Embryonic facial prominence (tissue), 1 donor: ENCODE results near the gene SMIM20.

Experiments
- DNase-seq: peaks from one replicate; pipeline ENCODE4 v3.0.0-alpha.2; 2016; ENCODE audit errors: extremely low spot score

Gene SMIM20

DNA sequence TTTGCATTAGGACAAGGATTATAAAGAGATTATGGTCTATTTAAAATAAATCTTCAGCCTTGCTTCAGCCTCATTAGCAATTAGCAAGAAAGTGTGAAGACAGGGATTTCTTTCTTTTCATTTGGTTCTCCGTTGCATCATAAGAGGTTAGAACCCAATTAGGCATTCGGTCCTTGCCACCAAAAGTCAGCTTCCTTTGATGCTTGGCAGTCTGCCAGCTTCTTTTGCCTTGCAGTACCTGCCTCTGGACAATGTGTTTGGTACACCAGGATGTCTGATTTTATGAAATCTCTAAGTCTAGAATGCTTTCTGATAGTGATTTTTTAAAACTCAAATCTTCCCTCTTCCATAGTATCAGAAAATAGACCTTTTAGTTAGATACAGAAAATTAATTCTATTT is 12.4 kb downstream of the SMIM20 start:
- DNase-seq, result no peak

DNA sequence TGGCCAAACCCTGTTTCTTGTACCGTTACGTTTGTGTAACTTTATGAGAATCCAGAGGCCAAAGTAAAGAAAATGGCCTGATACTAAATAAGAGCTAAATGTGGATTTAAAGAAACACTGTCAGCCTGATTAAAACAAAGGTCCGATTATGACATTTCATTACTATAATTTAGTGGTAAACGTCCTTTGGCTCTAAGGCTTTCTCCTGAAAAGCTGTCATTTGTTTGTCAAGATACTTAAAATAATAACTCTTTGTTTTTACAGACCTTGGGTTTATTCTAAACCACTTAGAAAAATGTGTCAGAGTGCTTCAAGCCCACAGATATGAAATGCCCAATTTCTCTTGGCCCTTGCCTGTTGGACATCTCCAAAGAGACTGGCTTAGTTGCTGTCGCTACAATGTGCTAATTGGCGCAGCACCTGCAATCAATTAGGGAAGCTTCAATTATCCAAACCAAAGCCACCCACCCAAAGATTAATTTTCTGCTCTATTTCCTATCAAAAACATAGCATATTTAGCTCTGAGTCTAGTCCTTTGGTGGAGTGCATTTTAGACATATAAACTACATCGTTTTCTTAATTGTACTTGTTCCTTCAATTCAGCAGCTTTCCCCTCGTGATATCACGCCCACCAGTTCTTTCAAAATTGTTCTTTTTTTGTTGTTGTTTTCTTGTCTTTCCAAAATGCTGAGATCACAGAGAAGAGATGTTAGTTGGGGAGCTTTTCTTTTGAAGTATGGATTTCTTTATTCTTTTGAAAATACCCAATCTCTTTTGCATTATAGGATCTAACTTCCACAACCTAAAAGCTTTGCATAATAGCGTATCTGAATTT is 13.6 kb downstream of the SMIM20 start:
- DNase-seq, result no peak

DNA sequence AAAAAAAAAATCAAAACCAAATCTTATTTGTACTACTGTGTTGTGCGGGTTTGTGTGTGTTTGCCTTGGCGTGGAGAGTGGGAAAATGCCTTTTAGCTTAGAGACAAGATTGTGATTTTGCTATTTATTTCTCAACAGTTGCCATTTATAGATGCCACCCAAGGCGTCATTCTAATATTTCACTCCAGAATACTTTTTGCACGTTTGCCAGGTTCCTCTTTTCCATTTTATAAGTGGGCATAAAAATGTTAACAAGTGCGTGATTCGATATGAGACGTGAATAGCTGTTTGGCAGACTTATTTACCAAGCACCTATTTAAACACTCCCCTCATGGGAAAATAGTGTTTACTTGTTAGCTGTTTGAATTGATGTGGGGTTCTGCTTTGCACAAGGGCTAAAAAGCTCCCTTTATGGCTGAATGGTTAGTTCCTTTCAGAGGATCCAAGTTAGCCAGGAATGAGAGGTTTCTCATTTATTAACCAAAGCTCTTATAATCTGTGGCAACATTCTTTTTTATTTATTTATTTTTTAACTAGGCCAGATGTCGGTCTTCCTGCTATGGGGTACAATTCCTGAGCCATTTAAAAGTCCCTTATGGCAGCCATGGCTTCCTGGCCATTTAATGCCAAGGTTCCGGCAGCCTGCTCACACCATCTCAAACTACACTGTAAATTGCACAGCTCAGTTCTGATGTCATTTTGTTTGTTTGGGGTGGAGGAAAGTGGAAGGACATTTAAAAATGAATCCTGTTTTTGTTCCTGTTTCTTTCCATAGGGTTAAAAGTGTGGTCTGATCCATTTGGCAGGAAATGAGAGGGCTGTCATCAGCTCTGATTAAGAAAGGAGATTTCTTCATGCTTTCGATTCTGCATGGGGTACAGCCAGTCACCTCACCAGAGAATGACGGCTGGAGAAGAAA is 14.6 kb downstream of the SMIM20 start:
- DNase-seq, result no peak

DNA sequence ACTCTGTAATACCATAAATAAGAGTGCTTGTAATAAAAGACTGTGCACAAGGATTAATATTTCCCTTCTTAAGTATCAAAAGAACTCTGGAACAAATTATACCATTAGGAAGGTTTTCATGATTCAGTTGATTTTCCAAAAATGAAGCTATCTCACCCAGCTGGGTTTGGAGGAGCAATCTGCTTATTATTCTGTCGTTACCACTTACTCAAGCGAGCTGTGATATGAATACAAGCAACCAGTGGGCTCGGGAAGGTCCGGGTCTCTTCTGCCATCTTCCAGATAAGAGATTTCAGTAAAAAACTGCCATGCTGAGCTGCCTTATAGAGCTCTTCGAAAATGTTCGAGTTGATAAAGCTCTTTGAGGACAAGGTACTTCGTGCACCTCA is 15.3 kb downstream of the SMIM20 start:
- DNase-seq, result no peak

DNA sequence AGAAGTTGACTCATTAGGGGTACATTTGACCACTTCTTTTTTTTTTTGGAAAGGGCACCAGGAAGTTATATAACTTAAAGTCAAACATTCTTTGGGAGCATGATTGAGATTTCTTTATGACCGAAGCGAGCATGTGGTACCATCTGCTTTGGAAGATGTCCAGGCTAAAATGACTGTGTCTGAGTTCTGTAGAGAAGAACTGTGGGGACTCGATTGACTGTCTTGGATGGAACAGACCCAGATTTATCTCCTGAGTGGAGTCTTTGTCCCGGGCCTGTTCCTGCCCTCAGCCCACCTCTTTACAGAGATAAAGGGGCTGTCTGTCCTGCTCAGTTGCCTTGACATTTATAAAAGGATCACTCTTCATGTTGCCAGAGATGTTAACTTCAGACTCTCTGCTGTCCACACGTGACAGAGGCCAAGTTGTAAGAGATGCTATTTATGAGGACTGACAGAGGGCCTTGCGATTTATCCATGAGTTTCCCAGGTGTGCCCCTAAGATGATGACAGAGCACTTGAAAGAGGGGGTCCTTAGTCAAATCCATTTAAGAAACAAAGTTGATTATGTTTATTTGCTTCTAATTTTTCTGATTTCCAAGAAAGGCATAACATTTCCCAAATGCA is 16.8 kb downstream of the SMIM20 start:
- no peak for DNase-seq

DNA sequence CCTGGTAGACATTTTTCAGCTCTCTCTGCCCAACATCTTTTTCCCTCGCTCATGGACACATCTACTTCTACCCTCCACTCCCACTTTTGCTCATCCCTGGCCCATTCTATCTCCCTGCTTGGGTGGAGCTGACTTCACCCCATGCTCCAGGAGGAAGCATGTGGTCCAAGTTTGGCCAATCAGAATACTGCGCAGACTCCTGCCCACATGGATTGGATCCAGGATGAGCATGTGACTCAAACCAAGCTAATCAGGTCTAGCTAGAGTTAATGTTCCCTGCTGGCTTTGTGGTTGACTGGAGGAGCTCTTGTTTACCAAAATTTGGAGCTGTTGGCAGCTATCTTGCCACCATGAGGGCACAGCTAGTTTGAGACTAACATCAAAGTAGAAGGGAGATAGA is 22.7 kb downstream of the SMIM20 start:
- DNase-seq, result no peak

DNA sequence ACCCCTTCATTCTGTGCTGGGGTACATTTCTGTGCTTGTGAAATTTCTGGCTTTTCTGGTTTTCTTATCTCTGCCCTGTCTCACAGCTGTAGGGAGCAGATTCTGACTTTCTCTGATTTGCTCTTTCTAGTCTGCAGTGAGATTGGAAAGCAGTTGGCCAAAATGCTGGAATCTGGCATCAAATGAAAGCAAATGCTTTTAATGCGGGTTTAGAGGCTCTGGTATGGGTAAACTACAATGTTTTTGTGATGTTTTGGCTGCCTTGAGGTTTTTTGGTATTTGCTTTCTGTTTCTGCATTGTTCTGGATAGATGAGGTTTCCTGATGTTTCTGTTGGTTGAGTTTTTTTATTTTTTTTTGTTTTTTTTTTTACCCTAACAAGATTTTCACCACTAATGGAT is 23.8 kb downstream of the SMIM20 start:
- DNase-seq, result no peak

DNA sequence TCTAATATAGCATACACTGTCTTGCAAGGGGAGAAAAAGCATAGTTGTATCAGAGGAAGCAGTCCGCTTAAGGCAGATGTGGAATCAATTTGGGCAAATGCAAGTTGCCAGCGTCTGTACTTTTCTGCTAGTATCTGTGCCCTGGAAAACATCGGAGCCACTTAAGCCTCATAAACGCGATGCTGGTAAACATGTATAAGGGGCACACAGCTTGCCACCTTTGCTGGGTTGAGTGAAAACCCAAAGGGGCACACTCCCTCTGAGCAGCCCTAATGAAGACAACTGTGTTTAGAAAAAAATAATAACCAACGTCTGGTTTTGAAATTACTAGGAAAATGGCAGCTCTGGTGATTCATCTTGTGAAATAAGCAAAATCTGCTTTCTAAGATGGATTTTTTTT is 24.3 kb downstream of the SMIM20 start:
- no peak for DNase-seq

DNA sequence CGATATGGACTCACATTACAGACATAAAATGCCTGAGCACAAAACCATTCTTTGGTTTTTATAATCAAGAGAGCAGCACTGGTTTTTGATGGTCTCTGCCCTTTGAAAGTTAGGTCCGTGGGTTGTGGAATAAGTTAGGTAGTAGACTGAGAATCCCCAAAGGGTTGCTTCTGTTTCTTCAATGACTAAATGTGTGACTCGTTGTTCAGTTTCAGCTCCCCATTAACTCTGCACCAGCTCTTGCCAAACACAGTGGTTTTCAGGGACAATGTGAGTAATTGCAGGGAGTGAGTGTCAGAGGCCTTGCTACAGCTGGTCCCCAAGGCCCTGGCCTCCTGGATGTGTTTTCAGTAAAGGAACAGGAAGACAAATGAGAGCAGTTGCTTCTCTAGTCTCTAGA is 24.8 kb downstream of the SMIM20 start:
- no peak for DNase-seq

DNA sequence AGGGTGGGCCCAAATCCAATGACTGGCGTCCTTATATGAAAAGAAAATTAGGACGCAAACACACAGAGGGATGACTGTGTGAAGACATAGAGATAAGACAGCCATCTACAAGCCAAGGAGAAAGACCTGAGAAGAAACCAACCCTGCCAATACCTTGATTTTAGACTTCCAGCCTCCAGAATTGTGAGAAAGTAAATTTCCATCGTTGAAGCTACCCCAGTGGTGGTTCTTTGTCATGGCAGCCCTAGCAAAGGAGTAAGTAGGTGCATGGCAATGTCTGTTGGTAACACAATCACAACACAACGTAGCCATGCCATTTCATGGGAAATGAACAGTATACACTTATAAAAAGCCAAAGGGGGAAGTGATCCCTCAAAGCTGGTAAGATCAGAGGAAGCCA is 25.3 kb downstream of the SMIM20 start:
- DNase-seq, result no peak

DNA sequence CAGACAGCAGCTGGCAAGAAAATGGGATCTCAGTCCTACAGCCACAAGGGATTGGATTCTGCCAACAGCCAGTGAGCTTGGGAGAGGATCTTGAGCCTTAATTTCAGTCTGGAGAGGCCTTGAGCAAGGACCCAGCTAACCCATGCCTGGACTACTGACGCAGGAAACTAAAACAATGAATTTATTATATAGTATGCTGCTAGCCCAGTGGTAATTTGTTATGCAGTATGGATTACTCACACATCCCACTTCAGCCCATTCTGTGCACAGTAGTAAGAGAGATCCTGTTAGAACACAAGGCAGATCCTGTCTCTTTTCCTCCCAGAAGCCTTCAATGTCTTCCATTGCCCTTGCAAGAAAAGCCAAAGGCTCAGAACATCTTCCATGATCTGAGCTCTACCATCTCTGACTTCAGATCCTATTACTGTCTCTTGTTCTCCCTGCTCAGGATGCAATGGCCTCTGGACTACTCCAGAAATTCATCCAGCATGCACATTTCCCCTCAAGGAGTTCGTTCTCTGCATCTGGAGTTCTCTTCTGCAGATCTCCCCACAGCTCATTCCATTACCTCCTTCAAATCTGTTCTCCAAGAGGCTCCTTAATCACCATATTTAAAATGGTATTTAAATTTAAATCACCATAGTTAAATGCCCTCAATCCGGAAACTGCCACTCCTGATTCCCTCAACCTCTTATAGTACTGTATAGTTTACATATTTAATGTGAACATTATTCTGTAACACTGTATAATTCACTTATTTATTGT is 27.6 kb downstream of the SMIM20 start:
- no peak for DNase-seq

DNA sequence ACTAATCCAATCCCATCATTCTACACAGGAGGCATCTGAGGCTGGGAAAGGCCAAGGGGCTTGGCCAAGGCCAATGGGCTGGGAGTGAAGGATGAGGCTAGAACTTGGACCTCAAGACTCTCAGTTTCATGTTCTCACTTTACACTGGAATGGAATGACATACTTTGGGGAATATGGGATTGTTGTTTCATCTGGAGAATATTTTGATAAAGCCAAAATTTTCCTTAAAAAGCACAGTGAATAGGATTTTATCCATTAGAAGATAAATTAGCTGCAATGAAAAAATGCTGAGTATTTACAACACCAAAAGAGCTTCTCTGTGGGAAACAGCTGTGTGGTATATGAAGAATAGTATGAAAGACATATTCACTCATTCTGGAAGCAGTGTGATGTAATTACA is 29.3 kb downstream of the SMIM20 start:
- no peak for DNase-seq

DNA sequence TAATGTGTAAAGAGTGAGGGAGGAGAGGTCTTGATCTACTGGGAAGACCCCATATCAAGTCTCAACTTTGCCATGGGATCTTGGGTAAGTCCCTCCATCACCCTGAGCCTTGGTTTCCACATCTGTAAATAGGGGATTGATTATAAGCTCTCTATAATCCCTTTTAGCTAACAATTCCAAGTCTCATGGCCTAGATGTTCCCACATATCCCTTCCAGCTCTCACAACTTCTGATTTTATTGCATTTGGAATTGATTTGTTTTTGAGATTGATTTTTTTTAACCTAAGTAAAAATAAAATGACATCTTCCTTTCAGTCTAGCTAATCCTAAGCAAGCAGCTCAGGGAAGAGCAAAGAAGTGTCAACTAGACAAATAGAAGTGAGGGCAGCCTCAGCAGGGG is 29.8 kb downstream of the SMIM20 start:
- DNase-seq, result no peak

DNA sequence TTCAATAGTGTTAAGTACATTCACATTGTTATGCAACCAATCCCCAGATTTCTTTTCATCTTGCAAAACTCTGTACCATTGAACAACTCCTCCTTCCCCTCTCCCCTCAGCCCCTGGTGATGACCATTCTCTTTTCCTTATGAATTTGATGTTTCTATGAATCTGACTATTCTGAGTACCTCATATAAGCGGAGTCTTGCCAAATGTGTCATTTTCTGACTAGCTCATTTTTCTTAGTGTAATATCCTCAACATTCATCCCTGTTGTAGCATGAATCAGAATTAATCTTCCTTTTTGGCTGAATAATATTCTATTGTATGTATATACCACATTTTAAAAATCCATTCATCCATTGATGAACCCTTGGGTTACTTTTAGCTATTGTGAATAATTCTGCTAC is 34.0 kb downstream of the SMIM20 start:
- no peak for DNase-seq

DNA sequence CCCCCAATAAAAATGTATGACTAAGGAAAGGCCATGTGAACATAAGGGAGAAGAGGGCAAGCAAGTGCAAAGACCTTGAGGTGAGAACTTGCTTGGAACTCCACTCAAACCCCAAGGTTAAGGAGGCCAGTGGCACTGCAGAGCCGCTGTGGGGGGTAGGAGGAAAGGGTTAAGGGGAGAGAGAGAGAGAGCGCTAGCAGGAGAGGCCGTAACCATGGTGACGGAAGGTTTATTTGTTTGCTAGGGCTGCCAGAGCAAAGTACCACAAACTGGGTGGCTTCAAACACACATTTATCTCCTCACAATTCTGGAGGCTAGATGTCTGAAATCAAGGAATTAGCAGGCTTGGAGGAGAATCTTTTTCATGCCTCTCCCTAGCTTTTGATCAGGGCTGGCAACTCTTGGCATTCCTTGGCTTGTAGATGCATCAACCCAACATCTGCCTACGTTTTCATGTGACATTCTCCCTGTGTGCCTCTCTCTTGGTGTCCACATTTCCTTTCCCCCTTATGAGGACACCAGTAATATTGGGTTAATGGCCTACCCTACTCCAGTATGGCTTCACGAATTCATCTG is 35.2 kb downstream of the SMIM20 start:
- DNase-seq, result no peak

DNA sequence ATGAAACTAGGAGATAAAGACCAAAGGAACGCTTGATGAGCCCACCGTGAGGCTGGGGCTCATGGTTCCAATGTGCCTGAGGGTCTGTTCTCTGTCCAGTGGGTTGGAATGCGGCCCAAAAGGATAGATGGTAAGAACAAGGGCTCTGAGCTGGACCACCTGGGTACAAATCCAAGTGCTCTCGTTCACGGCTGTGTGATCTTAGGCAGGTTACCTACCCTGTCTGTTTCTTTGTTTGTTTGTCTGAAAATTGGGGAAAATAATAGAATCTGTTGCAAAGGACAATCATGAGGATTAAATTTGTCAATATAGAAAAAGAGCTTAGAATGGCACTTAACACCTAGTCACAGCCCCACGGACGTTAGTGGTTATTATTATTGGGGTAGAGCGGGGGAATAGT is 36.0 kb downstream of the SMIM20 start:
- DNase-seq, result no peak

DNA sequence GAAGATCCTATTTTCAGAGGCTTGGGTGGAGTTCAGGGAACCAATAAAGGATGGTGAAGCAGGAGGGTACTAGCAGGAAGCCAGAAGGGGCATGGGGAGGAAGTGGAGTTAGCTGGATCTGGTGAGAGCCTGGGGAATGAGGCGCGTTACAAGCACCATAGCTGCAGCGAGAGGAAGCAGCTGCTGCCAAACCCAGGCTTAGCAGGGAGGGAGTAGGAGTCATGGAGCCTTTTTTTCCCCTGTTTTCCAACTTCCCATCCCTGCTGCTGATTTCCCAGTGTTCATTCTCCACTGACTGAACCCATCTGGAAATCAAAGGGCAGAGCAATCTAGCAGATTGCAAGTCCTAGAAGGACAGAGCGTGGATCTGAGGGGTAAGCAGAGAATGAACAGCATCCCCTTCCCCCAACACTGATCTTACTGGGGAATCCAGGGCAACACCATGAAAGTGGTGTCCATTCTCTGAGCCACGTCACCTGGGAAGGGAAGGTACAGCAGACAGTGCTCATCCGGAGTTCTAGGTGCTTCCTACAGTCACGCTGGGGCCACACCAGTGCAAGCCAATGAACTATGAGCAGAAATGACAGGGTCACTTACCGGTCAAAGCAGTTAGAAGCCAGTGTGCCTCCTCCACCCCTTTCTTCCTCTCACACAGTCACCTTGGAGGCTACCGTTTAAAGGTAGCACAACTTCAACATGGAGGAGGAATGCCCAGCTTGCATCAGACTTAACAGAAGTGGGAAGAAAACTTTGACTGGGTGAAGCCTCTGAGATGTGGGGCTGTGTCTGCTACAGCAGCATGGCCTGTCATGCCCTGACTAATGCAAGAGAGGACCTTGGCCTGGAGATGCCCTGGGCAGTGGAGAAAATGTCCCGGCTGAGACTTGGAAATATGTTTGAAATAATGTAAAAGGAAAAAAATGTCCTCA is 36.7 kb downstream of the SMIM20 start:
- no peak for DNase-seq

DNA sequence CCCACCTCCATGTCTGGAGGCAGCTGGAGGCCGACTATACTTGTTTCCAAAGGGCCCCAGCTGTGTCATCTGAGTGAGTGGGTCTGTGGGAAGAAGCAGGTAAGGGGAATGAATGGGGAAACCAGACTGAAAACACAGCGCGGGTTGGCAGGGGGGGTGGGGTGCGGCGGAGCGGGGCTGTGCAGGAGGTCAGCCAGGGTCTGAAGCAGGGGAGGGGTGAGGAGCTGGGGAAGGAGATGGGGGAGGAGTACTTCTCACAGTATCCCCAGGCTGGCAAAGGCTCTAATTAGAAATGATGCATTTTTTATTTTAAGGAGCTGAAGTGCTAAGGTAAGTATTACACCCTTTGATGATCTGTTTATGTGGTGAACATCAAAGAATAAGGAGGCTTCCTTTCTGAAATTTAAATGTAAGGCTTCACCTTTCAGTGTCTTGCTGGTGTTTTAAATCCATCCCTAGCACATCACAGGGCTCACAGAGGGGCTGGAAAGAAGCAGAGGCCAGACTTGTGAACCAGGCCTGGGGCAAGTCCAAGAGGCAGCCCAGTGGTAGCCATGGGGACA is 37.5 kb downstream of the SMIM20 start:
- no peak for DNase-seq

DNA sequence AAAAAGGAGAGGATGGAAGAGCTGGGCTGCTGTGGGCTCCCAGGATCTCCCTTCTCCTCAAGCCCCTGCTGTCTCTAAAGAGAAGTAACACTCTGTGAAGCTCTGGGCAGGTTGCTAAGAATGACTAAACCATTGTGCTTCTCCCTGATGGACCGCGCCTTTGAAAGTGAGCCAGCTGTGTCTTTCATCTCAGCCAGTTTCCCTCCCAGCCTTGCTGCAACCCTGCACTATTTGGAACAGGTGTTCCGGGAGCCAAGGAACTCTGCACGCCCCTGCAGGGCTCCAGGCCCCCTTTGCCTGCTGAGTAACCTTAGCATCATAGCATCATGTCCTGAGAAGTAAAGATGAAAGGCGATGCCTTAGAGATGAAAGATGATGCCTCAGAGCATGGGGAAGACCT is 39.7 kb downstream of the SMIM20 start:
- no peak for DNase-seq

DNA sequence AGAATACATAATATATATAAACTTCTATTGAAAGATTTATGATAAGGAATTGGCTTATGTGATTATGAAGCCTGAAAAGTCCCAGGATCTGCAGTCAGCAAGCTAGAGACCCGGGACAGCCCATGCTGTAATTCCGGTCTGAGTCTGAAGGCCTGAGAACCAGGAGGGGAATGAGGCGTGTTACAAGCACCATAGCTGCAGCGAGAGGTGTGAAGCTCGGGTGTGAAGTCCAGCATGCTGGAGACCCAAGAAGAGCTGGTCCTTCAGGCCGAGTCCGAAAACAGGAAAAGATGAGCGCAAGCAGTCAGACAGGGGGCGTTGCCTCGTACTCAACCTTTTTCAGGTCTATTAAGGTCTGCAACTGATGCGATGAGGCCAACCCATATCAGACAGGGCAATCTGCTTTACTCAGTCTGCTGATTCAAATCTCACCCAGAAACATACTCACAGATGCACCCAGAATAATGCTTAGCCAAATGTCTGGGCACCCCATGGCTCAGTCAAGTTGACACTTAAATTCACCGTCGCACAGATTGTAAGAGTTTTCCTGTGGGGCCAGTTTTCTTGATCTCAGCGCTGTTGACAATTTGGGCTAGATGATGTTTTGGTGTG is 40.4 kb downstream of the SMIM20 start:
- DNase-seq, result no peak
